Measurements from ENCODE around the gene MSI2.

DNA sequence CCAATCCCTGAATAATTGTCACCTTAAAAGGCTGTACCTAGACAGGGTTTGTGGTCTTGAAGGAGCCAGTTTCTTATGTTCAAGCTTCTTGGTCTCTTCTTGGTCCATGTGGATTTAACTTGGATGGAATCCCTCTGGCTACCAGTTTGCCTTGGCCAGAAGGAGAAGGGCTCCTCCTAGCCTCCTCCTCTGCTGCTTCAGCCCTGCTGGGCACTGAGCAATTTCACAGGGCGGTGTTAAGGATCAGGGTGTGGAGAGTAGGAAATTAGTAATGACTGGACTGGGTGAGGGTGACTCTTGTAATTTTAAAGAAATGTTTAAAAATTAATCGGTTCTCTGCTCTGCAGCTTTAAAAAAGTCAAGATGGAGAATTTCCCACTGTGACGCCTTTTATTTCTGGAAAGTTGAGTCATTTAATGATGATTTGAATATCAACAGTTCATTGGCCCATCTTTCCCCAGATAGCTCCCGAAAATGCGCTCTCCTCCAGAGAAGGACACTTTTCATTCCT lies 96.4 kb downstream of the MSI2 start:
- TF ChIP-seq, protein P1, sequence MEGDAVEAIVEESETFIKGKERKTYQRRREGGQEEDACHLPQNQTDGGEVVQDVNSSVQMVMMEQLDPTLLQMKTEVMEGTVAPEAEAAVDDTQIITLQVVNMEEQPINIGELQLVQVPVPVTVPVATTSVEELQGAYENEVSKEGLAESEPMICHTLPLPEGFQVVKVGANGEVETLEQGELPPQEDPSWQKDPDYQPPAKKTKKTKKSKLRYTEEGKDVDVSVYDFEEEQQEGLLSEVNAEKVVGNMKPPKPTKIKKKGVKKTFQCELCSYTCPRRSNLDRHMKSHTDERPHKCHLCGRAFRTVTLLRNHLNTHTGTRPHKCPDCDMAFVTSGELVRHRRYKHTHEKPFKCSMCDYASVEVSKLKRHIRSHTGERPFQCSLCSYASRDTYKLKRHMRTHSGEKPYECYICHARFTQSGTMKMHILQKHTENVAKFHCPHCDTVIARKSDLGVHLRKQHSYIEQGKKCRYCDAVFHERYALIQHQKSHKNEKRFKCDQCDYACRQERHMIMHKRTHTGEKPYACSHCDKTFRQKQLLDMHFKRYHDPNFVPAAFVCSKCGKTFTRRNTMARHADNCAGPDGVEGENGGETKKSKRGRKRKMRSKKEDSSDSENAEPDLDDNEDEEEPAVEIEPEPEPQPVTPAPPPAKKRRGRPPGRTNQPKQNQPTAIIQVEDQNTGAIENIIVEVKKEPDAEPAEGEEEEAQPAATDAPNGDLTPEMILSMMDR (IDR thresholded peaks at IDR 0.05): no peak
- no peak for TF ChIP-seq POLR2AphosphoS5 (IDR thresholded peaks at IDR 0.05)
- no peak for TF ChIP-seq POLR2A (IDR thresholded peaks at IDR 0.05)
